Suprapubic skin (tissue), 4 donors: ENCODE data around the gene MRGPRF. TPM values are rescaled to one million over a fixed set of nuclear protein-coding genes. Genes with fewer than 3 reads are reported as not detected.

Experiments
- DNase-seq, 2 donors: peaks; one replicate each; pipeline ENCODE4 v3.0.0-alpha.2; 2019; ENCODE audit warnings: low spot score in 2 of 2
- H3K27ac ChIP-seq: fragments of 200-600 bp; sonication (generic); one replicate; pipeline ENCODE4 v1.5.1; 2019
- H3K27me3 ChIP-seq: fragments of 200-600 bp; sonication (generic); one replicate; pipeline ENCODE4 v1.5.1; 2019
- H3K36me3 ChIP-seq: fragments of 200-600 bp; sonication (generic); one replicate; pipeline ENCODE4 v1.5.1; 2019
- H3K4me1 ChIP-seq: fragments of 200-600 bp; sonication (generic); one replicate; pipeline ENCODE4 v1.5.1; 2019
- H3K4me3 ChIP-seq: fragments of 200-600 bp; sonication (generic); one replicate; pipeline ENCODE4 v1.5.1; 2019; ENCODE audit warnings: mild to moderate bottlenecking
- H3K9me3 ChIP-seq: fragments of 200-600 bp; sonication (generic); one replicate; pipeline ENCODE4 v1.5.1; 2019
- EP300 ChIP-seq: sonication (generic); formaldehyde crosslinking; IDR thresholded peaks from one replicate; pipeline ENCODE4 v1.6.1; 2017; ENCODE audit warnings: antibody characterized with exemption
- POLR2A ChIP-seq, 2 donors: fragments of 450-650 bp; IDR thresholded peaks; one replicate each; pipeline ENCODE4 v1.6.1; 2017; ENCODE audit warnings: antibody characterized with exemption in 2 of 2, mild to moderate bottlenecking in 2 of 2, moderate library complexity in 2 of 2
- POLR2AphosphoS5 ChIP-seq, 3 donors: sonication (generic); formaldehyde crosslinking; IDR thresholded peaks; one replicate each; pipeline ENCODE4 v1.6.1; 2017; ENCODE audit warnings: antibody characterized with exemption in 3 of 3
- WGBS: methylation state at CpG from one replicate; pipeline ENCODE4 v1.1.5; 2018; 5-methylcytosine and 5-hydroxymethylcytosine counted together
- total RNA-seq, 4 donors: library from RNA; depleted of rRNA; stranded (reverse); fragments of >200 nt; gene quantifications; one replicate each; pipeline ENCODE4 v1.1.0, GENCODE V29; 2016
- TF ChIP-seq, protein P1 (sequence below), 2 donors: fragments of 200-600 bp in 1 of 2; fragments of 450-650 bp in 1 of 2; sonication (generic) in 1 of 2; IDR thresholded peaks; one replicate each; pipeline ENCODE4 v1.5.1; 2016 to 2019; ENCODE audit warnings: antibody characterized with exemption in 2 of 2, mild to moderate bottlenecking in 1 of 2, moderate library complexity in 1 of 2

Gene MRGPRF
- total RNA-seq, 4 donors from 2014 or later: 2.0 to 9.8 (median 4.8) TPM

DNA sequence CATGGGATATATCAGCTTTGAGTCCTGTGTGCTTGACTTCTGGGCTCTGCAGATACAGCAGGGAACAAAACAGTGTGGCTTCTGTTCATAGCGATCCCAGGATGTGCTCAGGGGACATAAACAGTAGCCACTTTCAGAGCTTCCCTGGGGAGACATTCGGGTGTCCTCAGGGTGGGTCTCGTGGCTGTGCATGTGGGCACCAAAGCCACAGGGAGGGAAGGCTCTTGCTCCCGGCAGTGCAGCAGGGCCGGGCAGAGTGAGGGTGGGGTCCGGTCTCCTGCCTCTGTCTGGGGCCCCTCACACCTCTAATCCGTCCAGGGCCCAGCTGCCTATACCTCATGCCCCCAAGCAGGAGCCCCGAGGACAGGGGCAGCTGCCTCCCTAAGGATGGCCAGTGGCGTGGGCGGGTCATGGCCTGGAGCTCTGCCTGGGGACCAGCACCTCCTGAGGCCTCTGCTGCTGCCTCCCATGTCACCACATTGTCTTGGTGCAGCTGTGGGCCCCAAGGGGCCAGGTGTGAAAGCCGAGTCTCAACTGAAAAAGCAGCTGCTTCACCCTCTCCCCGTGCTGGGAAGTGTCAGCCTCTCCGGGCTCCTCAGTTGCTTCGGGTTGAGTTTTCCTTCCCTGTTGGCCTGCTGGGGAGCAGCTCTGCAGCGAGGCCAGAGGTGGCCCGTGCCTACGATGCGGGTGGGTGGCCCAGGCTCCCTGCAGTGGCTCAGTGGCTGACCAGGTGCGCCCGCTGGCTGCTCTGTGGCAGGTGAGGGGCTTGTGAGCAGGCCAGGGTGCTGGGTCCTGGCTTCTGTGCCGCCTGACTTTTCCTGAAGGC, 39.5 kb upstream of the MRGPRF start:
- DNase-seq: no peak
- peak overlapping the region; percentile 21 for H3K27ac ChIP-seq
- no peak overlapping the region for H3K4me3 ChIP-seq
- TF ChIP-seq POLR2A (IDR thresholded peaks at IDR 0.05) (no peak), POLR2AphosphoS5 (IDR thresholded peaks at IDR 0.05) (no peak), EP300 (no peak)
- TF ChIP-seq, protein P1, sequence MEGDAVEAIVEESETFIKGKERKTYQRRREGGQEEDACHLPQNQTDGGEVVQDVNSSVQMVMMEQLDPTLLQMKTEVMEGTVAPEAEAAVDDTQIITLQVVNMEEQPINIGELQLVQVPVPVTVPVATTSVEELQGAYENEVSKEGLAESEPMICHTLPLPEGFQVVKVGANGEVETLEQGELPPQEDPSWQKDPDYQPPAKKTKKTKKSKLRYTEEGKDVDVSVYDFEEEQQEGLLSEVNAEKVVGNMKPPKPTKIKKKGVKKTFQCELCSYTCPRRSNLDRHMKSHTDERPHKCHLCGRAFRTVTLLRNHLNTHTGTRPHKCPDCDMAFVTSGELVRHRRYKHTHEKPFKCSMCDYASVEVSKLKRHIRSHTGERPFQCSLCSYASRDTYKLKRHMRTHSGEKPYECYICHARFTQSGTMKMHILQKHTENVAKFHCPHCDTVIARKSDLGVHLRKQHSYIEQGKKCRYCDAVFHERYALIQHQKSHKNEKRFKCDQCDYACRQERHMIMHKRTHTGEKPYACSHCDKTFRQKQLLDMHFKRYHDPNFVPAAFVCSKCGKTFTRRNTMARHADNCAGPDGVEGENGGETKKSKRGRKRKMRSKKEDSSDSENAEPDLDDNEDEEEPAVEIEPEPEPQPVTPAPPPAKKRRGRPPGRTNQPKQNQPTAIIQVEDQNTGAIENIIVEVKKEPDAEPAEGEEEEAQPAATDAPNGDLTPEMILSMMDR (IDR thresholded peaks at IDR 0.05): no peak
- peaks cover 52% of the 10 kb centered on the region for H3K4me1 ChIP-seq
- peaks cover 26% of the 10 kb centered on the region for H3K36me3 ChIP-seq
- no peaks in the 10 kb centered on the region for H3K9me3 ChIP-seq
- H3K27me3 ChIP-seq: no peaks in the 10 kb centered on the region
- WGBS: 70% methylated on average over 7 of the region's 21 CpGs

DNA sequence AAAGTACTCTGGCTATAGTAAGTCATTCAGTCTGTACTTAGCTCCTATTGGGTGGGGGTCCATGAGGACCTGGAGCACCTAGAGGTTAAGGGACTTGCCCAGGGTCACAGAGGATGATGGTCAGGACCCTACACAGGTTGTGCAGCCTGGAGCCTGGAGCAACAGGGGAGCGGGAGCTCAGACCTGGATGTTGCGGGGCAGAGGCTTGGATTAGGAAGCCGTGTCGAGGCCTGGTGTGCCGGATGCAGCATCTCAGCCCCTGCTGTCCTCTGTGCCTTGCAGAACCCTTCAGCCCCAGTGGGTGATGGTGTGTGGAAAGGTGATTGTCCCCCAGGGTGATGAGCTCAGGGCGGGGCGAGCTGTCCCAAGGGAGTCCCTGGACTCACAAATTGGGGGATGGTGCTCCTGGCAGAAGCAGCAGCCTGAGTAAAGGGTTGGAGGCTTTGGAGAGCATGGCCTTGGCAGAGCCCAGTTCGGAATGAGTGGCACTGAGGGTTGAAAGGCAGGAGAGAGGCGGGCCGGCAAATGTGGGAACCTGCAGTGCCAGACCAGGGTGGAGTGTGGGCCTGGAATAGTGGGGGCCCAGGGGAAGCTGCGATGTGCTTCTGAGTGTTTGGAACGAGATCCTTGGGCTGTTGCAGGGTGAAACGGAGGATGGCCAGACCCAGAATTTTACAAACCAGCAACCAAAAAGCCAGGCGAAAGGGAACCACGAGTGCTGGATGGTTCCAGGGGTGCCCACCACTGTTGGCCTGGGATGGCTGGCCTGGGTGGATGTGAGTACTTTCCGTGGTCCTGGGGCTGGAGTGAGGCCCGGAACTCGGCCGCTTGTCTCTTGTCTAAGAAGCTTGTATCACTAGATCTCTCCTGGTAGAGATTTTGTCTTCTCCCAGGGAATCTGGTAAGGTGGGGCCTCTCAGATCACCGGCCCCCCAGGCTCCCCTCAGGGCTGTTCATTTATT, 38.6 kb upstream of the MRGPRF start:
- TF ChIP-seq POLR2AphosphoS5 (IDR thresholded peaks at IDR 0.05): no peak
- TF ChIP-seq, protein P1 (IDR thresholded peaks at IDR 0.05): no peak
- TF ChIP-seq EP300: no peak
- no peak for TF ChIP-seq POLR2A (IDR thresholded peaks at IDR 0.05)
- Histone ChIP-seq H3K4me3 (no peak overlapping the region), H3K27me3 (no peaks in the 10 kb centered on the region), H3K9me3 (no peaks in the 10 kb centered on the region), H3K4me1 (peaks cover 52% of the 10 kb centered on the region), H3K36me3 (peaks cover 22% of the 10 kb centered on the region), H3K27ac (peak overlapping the region; percentile 21)
- no peak for DNase-seq
- 87% methylated on average over 18 of the region's 20 CpGs for WGBS

DNA sequence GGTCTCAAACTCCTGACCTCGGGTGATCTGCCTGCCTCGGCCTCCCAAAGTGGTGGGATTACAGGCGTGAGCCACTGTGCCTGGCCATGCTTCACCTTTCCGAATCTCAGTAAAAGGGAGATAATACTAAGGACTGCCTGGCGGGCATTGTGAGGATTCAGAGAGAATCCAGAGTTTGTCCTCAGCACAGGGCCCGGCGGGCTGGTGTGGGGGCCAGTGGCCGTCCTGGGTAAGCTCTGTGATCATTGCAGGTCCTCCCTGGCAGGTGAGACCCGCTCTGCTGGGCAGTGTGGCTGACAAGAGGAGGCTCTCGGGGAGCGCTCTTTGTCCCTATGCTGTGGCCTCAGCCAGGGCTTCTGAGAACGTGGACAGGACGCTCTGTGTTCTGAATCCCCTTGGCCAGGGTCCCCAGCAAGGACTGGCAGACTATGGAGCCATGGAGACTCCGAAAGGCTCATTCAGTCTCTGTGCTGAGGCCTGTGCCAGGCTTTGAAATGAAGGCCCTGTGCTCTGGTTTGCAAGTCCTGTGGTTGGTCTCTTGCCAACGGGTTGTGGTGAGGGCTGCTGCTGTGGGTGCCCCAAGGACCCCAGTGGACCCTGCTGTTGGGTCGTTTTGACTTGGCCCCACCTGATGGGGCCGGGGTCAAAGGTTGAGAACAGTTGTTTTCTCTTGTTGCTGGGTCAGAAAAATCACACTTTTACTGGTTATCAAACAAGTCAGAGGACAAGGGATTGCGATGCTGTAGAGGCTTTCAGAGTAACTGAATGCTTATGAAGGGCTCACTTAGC, 37.7 kb upstream of the MRGPRF start:
- no peak for DNase-seq
- TF ChIP-seq POLR2A (IDR thresholded peaks at IDR 0.05): no peak
- no peak for TF ChIP-seq POLR2AphosphoS5 (IDR thresholded peaks at IDR 0.05)
- TF ChIP-seq EP300: no peak
- TF ChIP-seq, protein P1 (IDR thresholded peaks at IDR 0.05): no peak
- peak overlapping the region; percentile 99 for H3K4me3 ChIP-seq
- no peaks in the 10 kb centered on the region for H3K9me3 ChIP-seq
- H3K27me3 ChIP-seq: no peaks in the 10 kb centered on the region
- H3K36me3 ChIP-seq: peaks cover 22% of the 10 kb centered on the region
- peaks cover 52% of the 10 kb centered on the region for H3K4me1 ChIP-seq
- WGBS: 75% methylated on average over 11 of the region's 18 CpGs
- H3K27ac ChIP-seq: no peak overlapping the region

DNA sequence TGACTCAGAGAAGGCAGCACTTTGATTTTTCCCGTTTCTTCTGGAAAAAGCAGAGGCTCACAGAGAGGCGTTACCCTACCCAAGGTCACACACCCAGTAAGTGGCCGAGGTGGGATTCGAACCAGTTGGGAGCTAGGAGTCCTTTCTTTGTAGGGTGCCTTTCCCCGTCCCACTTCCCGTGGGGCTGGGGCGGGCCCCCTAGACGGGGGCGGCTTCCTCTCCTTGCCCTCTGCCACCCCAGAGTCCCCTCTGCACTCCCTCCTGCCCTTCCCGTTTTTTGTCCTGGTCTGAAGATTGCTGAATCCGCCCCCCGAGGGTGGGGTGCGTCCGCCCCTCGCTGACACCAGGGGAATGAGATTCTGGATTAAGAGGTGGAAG, 36.4 kb upstream of the MRGPRF start:
- Histone ChIP-seq H3K4me3 (peak overlapping the region; percentile 99), H3K27ac (peak overlapping the region; percentile 90), H3K36me3 (peaks cover 10% of the 10 kb centered on the region), H3K4me1 (peaks cover 58% of the 10 kb centered on the region), H3K9me3 (no peaks in the 10 kb centered on the region), H3K27me3 (no peaks in the 10 kb centered on the region)
- no peak for DNase-seq
- TF ChIP-seq, protein P1 (IDR thresholded peaks at IDR 0.05): no peak
- TF ChIP-seq POLR2A (IDR thresholded peaks at IDR 0.05): no peak
- no peak for TF ChIP-seq EP300
- no peak for TF ChIP-seq POLR2AphosphoS5 (IDR thresholded peaks at IDR 0.05)
- 10% methylated on average over 14 of the region's 15 CpGs for WGBS
